Measurements from ENCODE around the gene TMEM231.

Gene TMEM231

DNA sequence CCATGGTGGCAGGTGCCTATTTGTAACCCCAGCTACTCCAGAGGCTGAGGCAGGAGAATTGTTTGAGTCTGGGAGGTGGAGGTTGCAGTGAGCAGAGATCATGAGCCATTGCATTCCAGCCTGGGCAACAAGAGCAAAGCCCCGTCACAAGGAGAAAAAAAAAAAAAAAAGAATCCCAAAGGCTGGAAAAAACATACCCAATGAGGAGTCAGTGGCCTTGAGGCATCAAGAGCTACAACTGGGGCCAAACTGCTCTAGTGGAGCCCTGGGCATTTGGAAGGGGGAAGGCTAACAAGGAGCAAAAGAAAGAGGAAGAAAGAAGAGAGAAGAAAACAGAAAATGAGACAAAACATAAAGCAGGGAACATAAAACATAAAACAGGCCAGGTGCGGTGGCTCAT is 67.7 kb downstream of the TMEM231 start:
- no peak for DNase-seq (ENCODE audit: low read depth)
